ENCODE results near the gene GKN2.
"Not testable (repeated sequence)": the region's sequence is repeated elsewhere in the genome, so short reads cannot be mapped to it uniquely, and the experiment has no call there.

Gene GKN2

GRCh38 chr2:68920481-68921170 is 32.1 kb downstream of the GKN2 start:
- DNase-seq (ENCODE audit: low spot score), result no peak

GRCh38 chr2:68918497-68918896 is 34.2 kb downstream of the GKN2 start:
- no peak for DNase-seq (ENCODE audit: low spot score)

- DNase-seq (ENCODE audit: low spot score), result no peak
Observed at GRCh38 chr2:68917034-68917718, 35.5 kb downstream of the GKN2 start.

GRCh38 chr2:68916226-68916625 is 36.5 kb downstream of the GKN2 start:
- no peak for DNase-seq (ENCODE audit: low spot score)

GRCh38 chr2:68915393-68915792 is 37.3 kb downstream of the GKN2 start:
- DNase-seq (ENCODE audit: low spot score), result no peak

- DNase-seq (ENCODE audit: low spot score), result no peak
Observed at GRCh38 chr2:68913359-68913758, 39.3 kb downstream of the GKN2 start.

GRCh38 chr2:68912732-68913131 is 40.0 kb downstream of the GKN2 start:
- DNase-seq (ENCODE audit: low spot score), result no peak

- DNase-seq (ENCODE audit: low spot score), result no peak
Observed at GRCh38 chr2:68912111-68912510, 40.6 kb downstream of the GKN2 start.

- no peak for DNase-seq (ENCODE audit: low spot score)
Observed at GRCh38 chr2:68911709-68912108, 41.0 kb downstream of the GKN2 start.

GRCh38 chr2:68911246-68911645 is 41.4 kb downstream of the GKN2 start:
- no peak for DNase-seq (ENCODE audit: low spot score)

GRCh38 chr2:68909793-68910674 is 42.7 kb downstream of the GKN2 start:
- DNase-seq (ENCODE audit: low spot score), result peak; percentile 66

- DNase-seq (ENCODE audit: low spot score), result no peak
Observed at GRCh38 chr2:68908392-68908970, 44.2 kb downstream of the GKN2 start.

- no peak for DNase-seq (ENCODE audit: low spot score)
Observed at GRCh38 chr2:68907920-68908253, 44.8 kb downstream of the GKN2 start.

- no peak for DNase-seq (ENCODE audit: low spot score)
Observed at GRCh38 chr2:68907232-68907919, 45.3 kb downstream of the GKN2 start.

GRCh38 chr2:68906716-68907115 is 46.0 kb downstream of the GKN2 start:
- no peak for DNase-seq (ENCODE audit: low spot score)

- no peak for DNase-seq (ENCODE audit: low spot score)
Observed at GRCh38 chr2:68905116-68905515, 47.6 kb downstream of the GKN2 start.

- DNase-seq (ENCODE audit: low spot score), result no peak
Observed at GRCh38 chr2:68901561-68901960, 51.1 kb downstream of the GKN2 start.

- no peak for DNase-seq (ENCODE audit: low spot score)
Observed at GRCh38 chr2:68901199-68901514, 51.5 kb downstream of the GKN2 start.

GRCh38 chr2:68900496-68901198 is 52.0 kb downstream of the GKN2 start:
- DNase-seq (ENCODE audit: low spot score), result no peak

- DNase-seq (ENCODE audit: low spot score), result not testable (repeated sequence)
Observed at GRCh38 chr2:68895981-68896380, 56.7 kb downstream of the GKN2 start.
